SK-N-SH treated with all-trans-retinoic acid at 6 μM for 48 hours (cell line): ENCODE data around the gene TENT4B.

Source experiments
- ARNTL ChIP-seq: fragments of 450-650 bp; formaldehyde crosslinking; IDR thresholded peaks from 2 replicates; pipeline ENCODE4 v1.5.0; 2020; ENCODE audit warnings: low read depth, mild to moderate bottlenecking, moderate library complexity, borderline replicate concordance
- GLIS3 ChIP-seq: fragments of 250-450 bp; sonication (Bioruptor Pico); IDR thresholded peaks from 2 replicates; pipeline ENCODE4 v1.5.0; 2020; ENCODE audit warnings: mild to moderate bottlenecking, moderate library complexity
- RARB ChIP-seq: fragments of 250-450 bp; sonication (Bioruptor Pico); IDR thresholded peaks from 2 replicates; pipeline ENCODE4 v1.8.0; 2021; ENCODE audit warnings: mild to moderate bottlenecking, moderate library complexity
- ZC3H10 ChIP-seq: fragments of 250-450 bp; sonication (Bioruptor Pico); IDR thresholded peaks from 2 replicates; pipeline ENCODE4 v1.5.1; 2021; ENCODE audit warnings: mild to moderate bottlenecking, moderate library complexity
- ZFP3 ChIP-seq: fragments of 250-450 bp; sonication (Bioruptor Pico); IDR thresholded peaks from 2 replicates; pipeline ENCODE4 v1.5.0; 2020; ENCODE audit warnings: mild to moderate bottlenecking, moderate library complexity
- ZFP30 ChIP-seq: fragments of 450-650 bp; formaldehyde crosslinking; IDR thresholded peaks from 2 replicates; pipeline ENCODE4 v1.5.0; 2022; ENCODE audit warnings: mild to moderate bottlenecking, moderate library complexity
- TF ChIP-seq, protein P1 (sequence below): fragments of 250-450 bp; sonication (Bioruptor Pico); IDR thresholded peaks from 2 replicates; pipeline ENCODE4 v1.5.1; 2021; ENCODE audit warnings: mild to moderate bottlenecking, moderate library complexity
- TF ChIP-seq, protein P2 (sequence below): fragments of 250-450 bp; sonication (Bioruptor Pico); IDR thresholded peaks from 2 replicates; pipeline ENCODE4 v1.5.0; 2020; ENCODE audit warnings: mild to moderate bottlenecking, moderate library complexity
- TF ChIP-seq, protein P3 (sequence below): fragments of 250-450 bp; sonication (Bioruptor Pico); IDR thresholded peaks from 2 replicates; pipeline ENCODE4 v1.8.0; 2020; ENCODE audit warnings: mild to moderate bottlenecking, moderate library complexity, borderline replicate concordance
- TF ChIP-seq, protein P4 (sequence below): fragments of 250-450 bp; sonication (Bioruptor Pico); IDR thresholded peaks from 2 replicates; pipeline ENCODE4 v1.8.0; 2021; ENCODE audit warnings: low read depth, mild to moderate bottlenecking, moderate library complexity, borderline replicate concordance

- no peak for TF ChIP-seq ARNTL (CRISPR knock-in tag)
- TF ChIP-seq RARB (CRISPR knock-in tag): no peak
- TF ChIP-seq, protein P1, sequence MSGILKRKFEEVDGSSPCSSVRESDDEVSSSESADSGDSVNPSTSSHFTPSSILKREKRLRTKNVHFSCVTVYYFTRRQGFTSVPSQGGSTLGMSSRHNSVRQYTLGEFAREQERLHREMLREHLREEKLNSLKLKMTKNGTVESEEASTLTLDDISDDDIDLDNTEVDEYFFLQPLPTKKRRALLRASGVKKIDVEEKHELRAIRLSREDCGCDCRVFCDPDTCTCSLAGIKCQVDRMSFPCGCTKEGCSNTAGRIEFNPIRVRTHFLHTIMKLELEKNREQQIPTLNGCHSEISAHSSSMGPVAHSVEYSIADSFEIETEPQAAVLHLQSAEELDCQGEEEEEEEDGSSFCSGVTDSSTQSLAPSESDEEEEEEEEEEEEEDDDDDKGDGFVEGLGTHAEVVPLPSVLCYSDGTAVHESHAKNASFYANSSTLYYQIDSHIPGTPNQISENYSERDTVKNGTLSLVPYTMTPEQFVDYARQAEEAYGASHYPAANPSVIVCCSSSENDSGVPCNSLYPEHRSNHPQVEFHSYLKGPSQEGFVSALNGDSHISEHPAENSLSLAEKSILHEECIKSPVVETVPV: no peak
- no peak for TF ChIP-seq GLIS3
- TF ChIP-seq, protein P2, sequence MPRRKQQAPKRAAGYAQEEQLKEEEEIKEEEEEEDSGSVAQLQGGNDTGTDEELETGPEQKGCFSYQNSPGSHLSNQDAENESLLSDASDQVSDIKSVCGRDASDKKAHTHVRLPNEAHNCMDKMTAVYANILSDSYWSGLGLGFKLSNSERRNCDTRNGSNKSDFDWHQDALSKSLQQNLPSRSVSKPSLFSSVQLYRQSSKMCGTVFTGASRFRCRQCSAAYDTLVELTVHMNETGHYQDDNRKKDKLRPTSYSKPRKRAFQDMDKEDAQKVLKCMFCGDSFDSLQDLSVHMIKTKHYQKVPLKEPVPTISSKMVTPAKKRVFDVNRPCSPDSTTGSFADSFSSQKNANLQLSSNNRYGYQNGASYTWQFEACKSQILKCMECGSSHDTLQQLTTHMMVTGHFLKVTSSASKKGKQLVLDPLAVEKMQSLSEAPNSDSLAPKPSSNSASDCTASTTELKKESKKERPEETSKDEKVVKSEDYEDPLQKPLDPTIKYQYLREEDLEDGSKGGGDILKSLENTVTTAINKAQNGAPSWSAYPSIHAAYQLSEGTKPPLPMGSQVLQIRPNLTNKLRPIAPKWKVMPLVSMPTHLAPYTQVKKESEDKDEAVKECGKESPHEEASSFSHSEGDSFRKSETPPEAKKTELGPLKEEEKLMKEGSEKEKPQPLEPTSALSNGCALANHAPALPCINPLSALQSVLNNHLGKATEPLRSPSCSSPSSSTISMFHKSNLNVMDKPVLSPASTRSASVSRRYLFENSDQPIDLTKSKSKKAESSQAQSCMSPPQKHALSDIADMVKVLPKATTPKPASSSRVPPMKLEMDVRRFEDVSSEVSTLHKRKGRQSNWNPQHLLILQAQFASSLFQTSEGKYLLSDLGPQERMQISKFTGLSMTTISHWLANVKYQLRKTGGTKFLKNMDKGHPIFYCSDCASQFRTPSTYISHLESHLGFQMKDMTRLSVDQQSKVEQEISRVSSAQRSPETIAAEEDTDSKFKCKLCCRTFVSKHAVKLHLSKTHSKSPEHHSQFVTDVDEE: no peak
- TF ChIP-seq, protein P3, sequence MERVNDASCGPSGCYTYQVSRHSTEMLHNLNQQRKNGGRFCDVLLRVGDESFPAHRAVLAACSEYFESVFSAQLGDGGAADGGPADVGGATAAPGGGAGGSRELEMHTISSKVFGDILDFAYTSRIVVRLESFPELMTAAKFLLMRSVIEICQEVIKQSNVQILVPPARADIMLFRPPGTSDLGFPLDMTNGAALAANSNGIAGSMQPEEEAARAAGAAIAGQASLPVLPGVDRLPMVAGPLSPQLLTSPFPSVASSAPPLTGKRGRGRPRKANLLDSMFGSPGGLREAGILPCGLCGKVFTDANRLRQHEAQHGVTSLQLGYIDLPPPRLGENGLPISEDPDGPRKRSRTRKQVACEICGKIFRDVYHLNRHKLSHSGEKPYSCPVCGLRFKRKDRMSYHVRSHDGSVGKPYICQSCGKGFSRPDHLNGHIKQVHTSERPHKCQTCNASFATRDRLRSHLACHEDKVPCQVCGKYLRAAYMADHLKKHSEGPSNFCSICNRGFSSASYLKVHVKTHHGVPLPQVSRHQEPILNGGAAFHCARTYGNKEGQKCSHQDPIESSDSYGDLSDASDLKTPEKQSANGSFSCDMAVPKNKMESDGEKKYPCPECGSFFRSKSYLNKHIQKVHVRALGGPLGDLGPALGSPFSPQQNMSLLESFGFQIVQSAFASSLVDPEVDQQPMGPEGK (CRISPR knock-in tag): no peak
- TF ChIP-seq, protein P4, sequence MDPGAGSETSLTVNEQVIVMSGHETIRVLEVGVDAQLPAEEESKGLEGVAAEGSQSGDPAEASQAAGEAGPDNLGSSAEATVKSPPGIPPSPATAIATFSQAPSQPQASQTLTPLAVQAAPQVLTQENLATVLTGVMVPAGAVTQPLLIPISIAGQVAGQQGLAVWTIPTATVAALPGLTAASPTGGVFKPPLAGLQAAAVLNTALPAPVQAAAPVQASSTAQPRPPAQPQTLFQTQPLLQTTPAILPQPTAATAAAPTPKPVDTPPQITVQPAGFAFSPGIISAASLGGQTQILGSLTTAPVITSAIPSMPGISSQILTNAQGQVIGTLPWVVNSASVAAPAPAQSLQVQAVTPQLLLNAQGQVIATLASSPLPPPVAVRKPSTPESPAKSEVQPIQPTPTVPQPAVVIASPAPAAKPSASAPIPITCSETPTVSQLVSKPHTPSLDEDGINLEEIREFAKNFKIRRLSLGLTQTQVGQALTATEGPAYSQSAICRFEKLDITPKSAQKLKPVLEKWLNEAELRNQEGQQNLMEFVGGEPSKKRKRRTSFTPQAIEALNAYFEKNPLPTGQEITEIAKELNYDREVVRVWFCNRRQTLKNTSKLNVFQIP (CRISPR knock-in tag): no peak
- no peak for TF ChIP-seq ZFP3 (CRISPR knock-in tag)
- no peak for TF ChIP-seq ZC3H10 (CRISPR knock-in tag)
- TF ChIP-seq ZFP30: no peak
Observed at GRCh38 chr16:50126183-50126582, 26.9 kb upstream of the TENT4B start.
